Glutamatergic neuron (in vitro differentiated cells): ENCODE measurements around the gene LARP4B. TPM values are rescaled to one million over a fixed set of nuclear protein-coding genes. Genes with fewer than 3 reads are reported as not detected.

Experiments used
- DNase-seq: peaks from one replicate; pipeline ENCODE4 v3.0.0; 2022
- H3K27ac Mint-ChIP-seq: one replicate; pipeline ENCODE4 v1.8.0; 2020; ENCODE audit warnings: mild to moderate bottlenecking, mixed read lengths, inconsistent platforms; ENCODE audit not compliant: unreplicated experiment
- H3K27me3 Mint-ChIP-seq: one replicate; pipeline ENCODE4 v1.8.0; 2020; ENCODE audit warnings: mild to moderate bottlenecking, moderate library complexity, mixed read lengths, inconsistent platforms; ENCODE audit not compliant: unreplicated experiment
- H3K36me3 Mint-ChIP-seq: one replicate; pipeline ENCODE4 v1.8.0; 2020; ENCODE audit warnings: mild to moderate bottlenecking, mixed read lengths, inconsistent platforms; ENCODE audit not compliant: unreplicated experiment
- H3K4me1 Mint-ChIP-seq: one replicate; pipeline ENCODE4 v1.8.0; 2020; ENCODE audit warnings: mild to moderate bottlenecking, low read depth, mixed read lengths, inconsistent platforms; ENCODE audit not compliant: unreplicated experiment
- H3K4me3 Mint-ChIP-seq: one replicate; pipeline ENCODE4 v1.8.0; 2020; ENCODE audit warnings: mild to moderate bottlenecking, mixed read lengths, inconsistent platforms; ENCODE audit not compliant: unreplicated experiment
- H3K9me3 Mint-ChIP-seq: one replicate; pipeline ENCODE4 v1.8.0; 2020; ENCODE audit warnings: mild to moderate bottlenecking, moderate library complexity, mixed read lengths, inconsistent platforms; ENCODE audit not compliant: unreplicated experiment
- total RNA-seq: library from RNA; stranded (reverse); fragmentation: NEBNext Ultra II Directional; extraction: Animal tissue kit (Norgen Biotek cat#: 25700); gene quantifications from one replicate; pipeline ENCODE4 v1.2.1, GENCODE V29; 2021; ENCODE audit not compliant: unreplicated experiment
- TF ChIP-seq, protein P1 (sequence below): fragments of 200-600 bp; sonication (generic); IDR thresholded peaks from one replicate; pipeline ENCODE4 v1.5.0; 2021; ENCODE audit not compliant: partially characterized antibody, unreplicated experiment

The LARP4B gene
- total RNA-seq, 1 donor from 2014 or later, result 65.6 TPM

DNA sequence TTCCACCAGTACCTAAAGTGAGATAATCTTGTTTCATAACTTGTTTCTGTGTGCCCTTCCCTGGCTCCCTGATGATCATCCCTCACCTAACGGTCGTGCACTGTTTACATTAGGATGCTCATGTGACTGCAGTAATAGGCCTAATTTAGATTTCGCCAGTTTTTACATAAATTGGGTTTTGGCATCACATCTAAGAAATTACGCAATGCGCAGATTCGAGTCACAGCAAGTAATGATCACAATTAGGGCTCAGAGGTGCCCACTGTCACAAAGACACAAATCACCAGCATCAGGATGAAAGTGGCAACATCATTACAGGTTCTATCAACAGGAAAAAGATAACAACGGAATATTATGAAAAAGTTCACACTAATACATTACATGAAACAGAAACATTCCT lies 94.7 kb downstream of the LARP4B start:
- Mint-ChIP-seq H3K36me3 (peaks cover 13% of the 10 kb centered on the region), H3K27me3 (no peaks in the 10 kb centered on the region), H3K27ac (no peak overlapping the region), H3K9me3 (no peaks in the 10 kb centered on the region), H3K4me3 (no peak overlapping the region), H3K4me1 (peaks cover 10% of the 10 kb centered on the region)
- TF ChIP-seq, protein P1, sequence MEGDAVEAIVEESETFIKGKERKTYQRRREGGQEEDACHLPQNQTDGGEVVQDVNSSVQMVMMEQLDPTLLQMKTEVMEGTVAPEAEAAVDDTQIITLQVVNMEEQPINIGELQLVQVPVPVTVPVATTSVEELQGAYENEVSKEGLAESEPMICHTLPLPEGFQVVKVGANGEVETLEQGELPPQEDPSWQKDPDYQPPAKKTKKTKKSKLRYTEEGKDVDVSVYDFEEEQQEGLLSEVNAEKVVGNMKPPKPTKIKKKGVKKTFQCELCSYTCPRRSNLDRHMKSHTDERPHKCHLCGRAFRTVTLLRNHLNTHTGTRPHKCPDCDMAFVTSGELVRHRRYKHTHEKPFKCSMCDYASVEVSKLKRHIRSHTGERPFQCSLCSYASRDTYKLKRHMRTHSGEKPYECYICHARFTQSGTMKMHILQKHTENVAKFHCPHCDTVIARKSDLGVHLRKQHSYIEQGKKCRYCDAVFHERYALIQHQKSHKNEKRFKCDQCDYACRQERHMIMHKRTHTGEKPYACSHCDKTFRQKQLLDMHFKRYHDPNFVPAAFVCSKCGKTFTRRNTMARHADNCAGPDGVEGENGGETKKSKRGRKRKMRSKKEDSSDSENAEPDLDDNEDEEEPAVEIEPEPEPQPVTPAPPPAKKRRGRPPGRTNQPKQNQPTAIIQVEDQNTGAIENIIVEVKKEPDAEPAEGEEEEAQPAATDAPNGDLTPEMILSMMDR, result no peak
- DNase-seq, result no peak

DNA sequence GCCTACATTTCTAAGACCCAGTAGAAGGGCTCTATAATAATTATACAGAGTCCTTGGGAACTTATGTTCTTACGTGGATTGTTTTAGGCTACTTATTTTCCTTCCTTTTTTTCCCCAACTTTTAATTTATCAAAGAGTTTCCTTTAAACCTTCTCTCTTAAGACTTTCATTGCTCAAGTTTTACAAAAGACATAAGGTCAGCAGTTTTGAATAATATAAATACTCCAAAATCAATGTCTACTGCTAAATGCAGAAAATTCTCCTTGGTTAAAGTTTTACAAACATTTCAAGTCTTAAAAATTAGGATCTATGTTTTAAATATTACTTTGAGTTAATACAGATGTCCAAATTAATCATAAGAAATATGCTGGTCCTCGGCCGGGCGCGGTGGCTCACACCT lies 97.0 kb downstream of the LARP4B start:
- Mint-ChIP-seq H3K36me3 (peaks cover 13% of the 10 kb centered on the region), H3K27ac (no peak overlapping the region), H3K4me1 (peaks cover 10% of the 10 kb centered on the region)

GRCh38 chr10:829241-829640 lies 102.3 kb downstream of the LARP4B start:
- Mint-ChIP-seq H3K4me3 (no peak overlapping the region), H3K27ac (no peak overlapping the region), H3K27me3 (no peaks in the 10 kb centered on the region), H3K9me3 (peaks cover 2% of the 10 kb centered on the region), H3K4me1 (no peaks in the 10 kb centered on the region), H3K36me3 (peaks cover 13% of the 10 kb centered on the region)
- TF ChIP-seq, protein P1, result no peak
- DNase-seq, result no peak

More for the DNA sequence above, 97.0 kb downstream of the LARP4B start:
- Mint-ChIP-seq H3K4me3 (no peak overlapping the region), H3K9me3 (no peaks in the 10 kb centered on the region), H3K27me3 (no peaks in the 10 kb centered on the region)
- TF ChIP-seq, protein P1, result no peak
- no peak for DNase-seq

GRCh38 chr10:828191-828590 lies 103.3 kb downstream of the LARP4B start:
- H3K36me3 Mint-ChIP-seq, result peaks cover 10% of the 10 kb centered on the region
- H3K4me3 Mint-ChIP-seq, result no peak overlapping the region
- H3K9me3 Mint-ChIP-seq, result peaks cover 2% of the 10 kb centered on the region
- H3K27me3 Mint-ChIP-seq, result no peaks in the 10 kb centered on the region
- no peaks in the 10 kb centered on the region for H3K4me1 Mint-ChIP-seq
- TF ChIP-seq, protein P1, result no peak
- no peak for DNase-seq
- no peak overlapping the region for H3K27ac Mint-ChIP-seq

DNA sequence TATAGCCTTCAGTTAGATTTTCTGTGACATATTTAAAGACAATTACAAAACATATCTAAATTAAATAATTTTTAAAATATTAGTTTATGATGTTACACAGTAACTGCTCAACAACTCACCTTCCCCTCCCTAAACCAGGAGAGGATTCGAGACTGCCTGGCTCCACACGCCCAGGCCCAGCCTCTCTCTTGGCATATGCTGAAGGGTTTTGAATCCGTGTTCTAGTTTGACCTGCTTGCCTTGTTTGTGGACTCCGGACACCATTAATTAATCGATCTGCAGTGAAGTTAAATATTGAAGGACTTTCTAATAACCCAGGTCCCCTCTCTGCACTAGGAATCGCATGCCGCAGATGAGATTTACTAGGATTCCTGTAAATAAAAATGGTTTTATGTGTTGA lies 106.6 kb downstream of the LARP4B start:
- Mint-ChIP-seq H3K27me3 (peaks cover 1% of the 10 kb centered on the region), H3K9me3 (peaks cover 2% of the 10 kb centered on the region), H3K27ac (no peak overlapping the region)

More for the DNA sequence above, 106.6 kb downstream of the LARP4B start:
- TF ChIP-seq, protein P1, result no peak
- Mint-ChIP-seq H3K36me3 (peaks cover 5% of the 10 kb centered on the region), H3K4me3 (no peak overlapping the region), H3K4me1 (no peaks in the 10 kb centered on the region)
- no peak for DNase-seq
